Measurements from ENCODE around the gene SLC12A4.
A peak's percentile ranks its signal among the peaks of the same experiment; 100 is the strongest.
"Not testable (repeated sequence)": the region's sequence is repeated elsewhere in the genome, so short reads cannot be mapped to it uniquely, and the experiment has no call there.

SLC12A4 gene

DNA sequence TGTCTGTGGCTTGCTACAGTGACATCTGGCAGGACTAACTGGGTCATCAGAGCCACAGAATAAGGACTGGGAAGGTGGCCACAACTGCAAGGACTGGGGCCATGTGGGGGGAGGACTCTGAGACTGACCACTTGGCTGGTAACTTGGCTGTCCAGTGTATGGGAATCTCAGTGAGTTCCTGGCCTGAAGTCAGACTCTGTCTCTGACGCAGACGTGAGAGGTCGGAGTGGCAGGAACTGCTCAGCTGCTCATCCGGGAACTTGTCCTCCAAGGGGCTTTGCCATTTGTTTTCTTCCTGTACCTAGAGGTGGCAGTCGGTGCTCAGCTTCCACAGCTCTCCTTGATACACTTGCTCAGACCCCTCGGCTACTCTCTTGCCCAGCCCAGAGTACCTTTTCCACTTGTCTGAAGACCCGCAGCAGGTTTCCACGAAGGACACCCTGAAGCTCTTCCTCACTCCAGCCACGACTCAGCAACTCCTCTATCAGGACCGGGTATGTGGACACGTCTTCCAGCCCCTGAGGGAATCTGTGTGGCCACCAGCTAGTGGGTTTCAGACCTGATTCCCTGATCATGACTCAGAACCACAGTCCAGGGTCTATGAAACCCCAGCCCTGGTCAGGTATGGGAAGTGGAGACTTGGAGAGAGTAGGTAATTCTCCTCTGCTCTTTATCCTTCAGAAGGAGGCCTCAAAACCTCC is 19.2 kb upstream of the SLC12A4 start:
- no peak for DNase-seq

DNA sequence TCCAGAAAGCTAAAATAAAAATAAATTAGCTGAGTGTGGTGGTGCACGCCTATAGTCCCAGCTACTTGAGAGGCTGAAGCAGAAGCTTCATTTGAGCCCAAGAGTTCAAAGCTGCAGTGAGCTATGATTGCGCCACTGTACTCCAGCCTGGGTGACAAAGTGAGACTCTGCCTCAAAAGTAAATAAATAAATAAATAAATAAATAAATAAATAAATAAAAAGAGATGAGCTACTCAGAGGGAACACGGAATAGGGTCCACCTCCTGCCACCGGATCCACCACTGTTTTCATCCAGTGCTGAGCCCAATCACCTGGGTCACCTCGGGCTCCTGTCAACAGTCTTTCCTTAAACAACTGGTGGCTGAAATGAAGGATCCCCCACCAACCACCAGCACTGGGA is 18.5 kb upstream of the SLC12A4 start:
- no peak for DNase-seq

DNA sequence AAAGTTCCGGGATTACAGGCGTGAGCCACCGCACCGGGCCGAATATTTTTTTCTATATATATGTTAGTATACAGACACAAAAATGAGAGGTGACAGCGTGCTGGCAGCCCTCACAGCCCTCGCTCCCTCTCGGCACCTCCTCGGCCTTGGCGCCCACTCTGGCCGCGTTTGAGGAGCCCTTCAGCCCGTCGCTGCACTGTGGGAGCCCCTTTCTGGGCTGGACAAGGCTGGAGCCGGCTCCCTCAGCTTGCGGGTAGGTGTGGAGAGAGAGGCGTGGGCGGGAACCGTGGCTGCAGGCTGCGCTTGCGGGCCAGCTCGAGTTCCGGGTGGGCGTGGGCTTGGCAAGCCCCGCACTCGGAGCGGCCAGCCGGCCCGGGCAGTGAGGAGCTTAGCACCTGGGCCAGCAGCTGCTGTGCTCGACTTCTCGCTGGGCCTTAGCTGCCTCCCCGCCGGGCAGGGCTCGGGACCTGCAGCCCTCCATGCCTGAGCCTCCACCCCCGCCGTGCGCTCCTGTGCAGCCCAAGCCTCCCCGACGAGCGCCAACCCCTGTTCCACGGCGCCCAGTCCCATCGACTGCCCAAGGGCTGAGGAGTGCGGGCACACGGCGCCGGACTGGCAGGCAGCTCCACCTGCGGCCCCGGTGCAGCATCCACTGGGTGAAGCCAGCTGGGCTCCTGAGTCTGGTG is 13.7 kb upstream of the SLC12A4 start:
- DNase-seq = no peak

DNA sequence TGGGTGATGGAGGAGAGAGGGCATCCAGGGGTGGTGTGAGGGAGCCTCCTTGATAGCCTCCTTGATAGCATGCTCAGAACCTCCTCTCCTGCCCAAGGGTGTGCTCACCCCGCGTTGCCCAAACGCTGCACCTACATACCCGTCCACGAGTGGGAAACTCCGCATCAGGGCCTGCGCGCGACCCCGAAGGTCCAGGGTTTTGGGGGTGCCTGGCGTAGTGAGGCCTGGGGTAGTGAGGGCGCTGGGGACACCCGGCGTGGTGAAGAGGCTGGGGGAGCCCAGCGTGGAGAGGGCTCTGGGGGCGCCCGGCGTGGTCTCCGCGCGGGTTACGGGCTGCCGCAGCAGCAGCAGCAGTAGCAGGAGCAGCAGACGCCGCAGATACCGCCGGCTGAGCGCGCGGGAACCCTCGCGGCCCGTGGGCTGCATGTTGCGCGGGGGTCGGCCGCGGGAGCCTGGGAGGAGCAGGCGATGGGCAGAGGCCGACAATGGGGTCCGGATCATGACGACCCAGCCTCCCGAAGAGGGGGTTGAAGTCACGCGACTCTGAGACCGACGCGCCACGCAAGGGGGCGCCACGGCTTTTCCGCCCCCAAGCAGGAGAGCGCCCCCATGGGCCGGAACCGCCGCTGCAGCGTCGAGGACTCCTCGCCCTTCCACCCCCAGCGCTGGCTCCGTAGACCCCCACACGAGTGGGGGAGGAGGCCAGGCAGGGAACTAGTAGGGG is 11.7 kb upstream of the SLC12A4 start, which contains the start of gene DPEP3:
DPEP3 (minus strand) TSS at position 545 of the 724 bp plus-strand sequence; CDS start at position 426, 119 bp downstream.
- no peak for DNase-seq

DNA sequence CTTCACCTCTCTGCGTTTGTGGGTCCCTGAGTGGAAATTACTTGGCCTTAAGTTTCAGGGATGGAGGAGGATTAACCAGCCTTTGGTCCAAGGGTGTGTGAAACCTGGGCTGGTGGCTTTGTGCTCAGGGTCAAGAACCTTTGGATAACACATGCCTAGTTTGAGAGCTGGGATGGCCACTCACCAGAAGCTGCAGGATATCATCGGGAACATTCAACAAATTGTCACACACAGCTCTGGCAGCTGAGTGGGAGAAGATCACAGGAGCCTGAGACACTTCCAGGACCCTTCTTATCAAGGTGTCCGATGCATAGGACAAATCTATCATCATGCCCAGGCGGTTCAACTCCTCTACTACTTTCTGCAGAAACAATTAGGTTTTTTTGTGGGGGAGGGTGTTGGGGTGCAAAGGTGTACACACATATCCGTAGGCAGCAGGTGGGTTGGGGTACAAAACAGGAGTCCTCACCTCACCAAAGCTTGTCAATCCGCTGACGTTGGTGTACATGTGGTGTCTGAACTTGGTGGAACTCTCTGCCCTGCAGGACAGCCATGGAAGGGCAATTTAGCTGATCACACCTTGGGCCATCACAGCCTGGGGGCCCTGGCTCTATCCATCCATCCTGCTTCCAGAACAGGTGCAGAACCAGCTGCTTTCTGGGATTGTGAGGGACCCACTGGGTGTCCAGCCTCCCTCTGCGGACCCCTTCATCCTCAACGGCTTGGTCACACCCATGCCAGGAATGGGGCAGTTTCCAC is 9.2 kb upstream of the SLC12A4 start:
- DNase-seq = no peak

DNA sequence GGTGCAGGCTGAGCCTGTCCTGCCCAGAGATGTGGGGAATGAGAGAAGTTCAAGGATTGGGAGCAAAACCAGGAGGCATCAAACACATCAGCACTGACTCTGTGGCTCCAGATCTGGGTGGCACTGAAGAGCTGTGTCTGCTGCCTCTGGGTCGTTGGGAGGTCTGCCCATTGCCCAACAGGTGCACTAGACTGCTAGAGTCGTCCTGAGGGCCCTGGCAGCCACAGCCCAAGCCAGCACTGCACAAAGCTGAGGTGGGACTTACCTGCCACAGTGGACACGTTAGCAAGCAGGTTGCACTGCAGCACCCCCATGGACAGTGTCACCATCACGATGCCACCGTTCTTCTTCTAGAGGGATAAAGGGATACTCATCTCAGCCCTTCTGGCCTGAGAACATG is 8.6 kb upstream of the SLC12A4 start:
- no peak for DNase-seq

DNA sequence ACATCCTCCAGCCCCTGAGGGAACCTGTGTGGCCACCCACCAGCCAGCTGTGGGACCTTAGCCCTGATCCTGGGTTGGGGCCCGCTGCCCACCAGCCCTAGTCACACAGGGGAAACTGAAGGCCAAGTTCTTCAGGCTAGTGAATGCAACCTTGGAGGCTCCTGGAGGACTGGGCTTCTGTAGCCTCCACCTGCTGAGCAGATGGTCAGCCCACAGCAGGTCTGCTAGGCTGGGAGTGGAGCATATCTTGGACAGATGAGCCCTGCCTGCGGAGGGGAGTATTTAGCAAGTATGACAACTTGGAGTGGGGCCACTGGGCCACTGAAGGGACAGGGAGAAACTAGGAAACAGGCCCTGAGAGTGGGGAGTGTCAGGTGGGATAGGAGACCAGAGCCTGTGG is 7.8 kb upstream of the SLC12A4 start:
- DNase-seq = no peak

DNA sequence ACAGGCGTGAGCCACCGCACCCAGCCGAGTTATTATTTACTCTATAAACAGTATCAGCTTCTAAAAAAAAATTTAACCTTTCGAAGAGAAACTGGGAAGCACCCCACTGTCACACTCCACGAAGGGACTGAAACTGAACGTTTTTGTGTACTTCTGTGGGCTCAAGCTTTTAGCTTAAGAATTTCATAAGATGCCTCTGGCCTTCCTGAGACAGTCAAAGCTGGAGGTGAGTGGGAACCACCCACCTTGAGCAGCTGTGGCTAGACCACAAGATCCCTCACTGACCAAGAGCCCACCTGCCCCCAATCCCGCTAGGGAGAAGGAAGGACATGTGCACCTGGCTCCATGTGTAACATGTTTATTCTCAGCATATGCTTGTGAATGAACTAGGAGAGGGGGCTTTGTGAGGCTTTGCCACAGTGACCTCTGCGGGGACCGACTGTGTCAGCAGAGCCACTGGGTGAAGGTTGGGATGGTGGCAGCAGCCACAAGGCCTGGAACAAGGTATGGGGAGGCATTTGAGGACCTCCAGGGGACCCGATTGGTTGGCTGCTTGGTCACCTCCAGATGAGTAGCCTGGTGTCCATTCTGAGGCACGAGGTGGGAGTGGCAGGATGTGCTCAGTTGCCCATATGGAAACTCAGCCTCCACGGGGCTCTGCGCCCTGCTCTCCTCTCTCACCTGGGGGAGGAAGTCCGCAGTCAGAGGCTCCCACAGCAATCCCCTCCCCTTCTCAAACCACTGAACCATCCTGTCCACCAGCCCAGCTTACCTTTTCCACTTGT is 7.1 kb upstream of the SLC12A4 start:
- no peak for DNase-seq

DNA sequence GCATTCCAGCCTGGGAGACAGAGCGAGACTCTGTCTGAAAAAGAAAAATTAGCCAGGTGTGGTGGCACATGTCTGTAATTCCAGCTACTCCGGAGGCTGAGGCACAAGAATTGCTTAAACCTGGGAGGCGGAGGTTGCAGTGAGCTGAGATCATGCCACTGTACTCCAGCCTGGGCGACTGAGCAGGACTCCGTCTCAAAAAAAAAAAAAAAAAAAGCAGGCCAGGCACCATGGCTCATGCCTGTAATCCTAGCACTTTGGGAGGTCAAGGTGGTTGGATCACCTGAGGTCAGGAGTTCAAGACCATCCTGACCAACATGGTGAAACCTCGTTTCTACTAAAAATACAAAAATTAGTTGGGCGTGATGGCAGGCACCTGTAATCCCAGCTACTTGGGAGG is 3.8 kb upstream of the SLC12A4 start:
- DNase-seq = not testable (repeated sequence)

DNA sequence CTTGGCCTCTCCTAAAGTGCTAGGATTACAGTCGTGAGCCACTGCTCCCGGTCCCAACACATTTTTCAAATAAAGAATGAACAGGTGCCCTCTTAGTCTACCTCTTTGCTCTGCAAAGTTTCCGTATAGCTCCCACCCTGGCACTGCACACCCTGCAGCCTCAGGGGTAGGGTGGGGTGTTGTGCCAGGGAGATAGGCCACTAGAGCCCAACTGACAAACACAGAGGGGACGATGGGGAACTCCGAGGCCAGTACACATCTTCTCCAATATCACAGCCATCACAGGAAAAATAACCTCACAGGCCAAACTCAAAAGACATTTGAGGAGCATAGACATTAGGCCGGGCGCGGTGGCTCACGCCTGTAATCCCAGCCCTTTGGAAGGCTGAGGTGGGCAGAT is 2.7 kb upstream of the SLC12A4 start:
- DNase-seq = no peak

DNA sequence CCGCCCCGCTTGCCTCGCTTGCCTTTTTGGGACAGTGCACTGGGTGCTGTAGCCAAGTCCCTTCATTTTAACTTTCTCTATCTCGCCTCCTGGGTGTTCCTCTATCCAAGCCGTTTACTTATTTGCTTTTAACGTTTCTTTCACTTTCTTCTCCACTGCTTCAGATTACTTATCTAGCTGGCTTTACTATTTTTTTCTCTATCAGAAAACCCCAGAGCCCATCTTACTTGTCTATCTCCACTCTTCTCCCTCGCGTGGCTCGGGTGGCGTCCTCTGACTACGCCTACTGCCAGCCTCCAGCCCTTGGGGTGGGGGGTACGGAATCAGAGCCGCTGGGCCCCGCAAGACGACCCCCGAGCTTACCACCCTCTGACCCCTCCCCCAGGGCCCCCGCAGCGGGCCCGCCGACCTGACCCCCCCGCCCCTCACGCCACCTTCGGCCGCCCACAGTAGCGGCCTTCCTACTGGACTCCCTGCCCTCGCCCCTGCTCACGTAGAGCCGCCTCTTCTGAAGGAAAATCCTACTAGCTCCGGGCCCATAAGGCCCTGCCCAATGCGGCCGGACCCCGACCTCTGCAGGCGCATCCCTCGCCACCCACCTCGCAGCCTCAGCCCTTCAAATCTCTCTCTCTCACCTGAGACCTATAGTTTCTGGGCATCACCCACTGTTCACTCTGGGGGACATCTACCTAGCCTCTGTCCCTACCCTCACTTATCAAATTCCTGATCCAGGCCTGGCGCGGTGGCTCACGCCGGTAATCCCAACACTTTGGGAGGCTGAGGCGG is 1.0 kb upstream of the SLC12A4 start:
- no peak for DNase-seq

DNA sequence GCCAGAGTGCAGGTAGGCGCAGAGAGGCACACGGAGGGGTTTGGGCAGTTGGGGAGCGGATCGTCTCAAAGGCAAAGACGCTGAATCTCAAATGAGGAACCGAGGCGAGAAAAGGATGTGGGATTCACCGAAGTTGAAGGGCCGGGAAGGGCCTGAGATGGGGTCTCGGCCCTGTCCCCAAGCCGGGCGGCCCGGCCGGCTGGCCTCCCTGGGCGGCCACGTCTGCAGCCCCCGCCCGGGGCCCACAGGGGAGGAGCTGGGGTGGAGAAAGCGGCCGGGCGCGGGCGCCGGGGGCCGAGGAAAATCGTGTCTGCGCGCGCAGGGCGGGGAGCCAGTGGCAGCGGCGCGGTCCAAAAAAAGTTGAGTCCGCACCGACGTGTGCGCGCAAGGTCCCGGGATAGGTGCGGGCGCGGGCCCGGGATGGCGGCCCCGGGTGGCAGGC is 458 bp downstream of the SLC12A4 start:
- no peak for DNase-seq

DNA sequence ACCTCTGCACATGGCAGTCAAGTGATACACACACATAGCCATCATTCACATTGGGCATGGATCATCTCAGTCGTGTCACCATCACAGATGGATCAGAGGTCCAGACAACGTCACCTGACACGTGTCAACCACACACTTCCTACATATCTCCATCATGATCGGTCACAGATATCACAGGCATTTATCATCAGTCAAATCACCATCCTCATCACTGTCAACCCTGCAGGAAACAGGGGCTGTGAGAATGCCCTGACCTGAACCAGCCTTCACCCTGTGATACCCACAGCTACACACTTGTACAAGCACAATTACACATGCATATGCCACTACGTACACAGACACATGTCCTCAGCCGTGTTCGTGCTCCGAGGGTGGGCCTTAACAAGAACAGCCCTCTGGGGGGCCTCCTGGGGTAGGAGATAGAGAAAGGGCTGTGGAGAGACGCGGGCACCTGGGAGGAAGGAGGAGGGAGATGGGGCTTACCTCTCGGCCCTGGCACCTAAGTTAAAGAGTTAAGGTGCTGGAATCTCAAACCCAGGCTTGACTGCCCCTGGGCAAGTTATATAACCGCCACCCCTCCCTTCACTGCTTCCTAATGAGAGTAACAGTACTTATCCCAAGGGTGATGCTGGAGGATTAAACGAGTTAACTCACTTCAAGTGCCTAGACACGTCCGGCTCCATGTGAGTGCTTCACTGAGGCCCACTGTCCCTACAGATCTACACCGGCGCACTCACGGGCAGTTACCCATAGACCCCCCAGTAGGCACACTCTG is 1.1 kb downstream of the SLC12A4 start:
- no peak for DNase-seq

DNA sequence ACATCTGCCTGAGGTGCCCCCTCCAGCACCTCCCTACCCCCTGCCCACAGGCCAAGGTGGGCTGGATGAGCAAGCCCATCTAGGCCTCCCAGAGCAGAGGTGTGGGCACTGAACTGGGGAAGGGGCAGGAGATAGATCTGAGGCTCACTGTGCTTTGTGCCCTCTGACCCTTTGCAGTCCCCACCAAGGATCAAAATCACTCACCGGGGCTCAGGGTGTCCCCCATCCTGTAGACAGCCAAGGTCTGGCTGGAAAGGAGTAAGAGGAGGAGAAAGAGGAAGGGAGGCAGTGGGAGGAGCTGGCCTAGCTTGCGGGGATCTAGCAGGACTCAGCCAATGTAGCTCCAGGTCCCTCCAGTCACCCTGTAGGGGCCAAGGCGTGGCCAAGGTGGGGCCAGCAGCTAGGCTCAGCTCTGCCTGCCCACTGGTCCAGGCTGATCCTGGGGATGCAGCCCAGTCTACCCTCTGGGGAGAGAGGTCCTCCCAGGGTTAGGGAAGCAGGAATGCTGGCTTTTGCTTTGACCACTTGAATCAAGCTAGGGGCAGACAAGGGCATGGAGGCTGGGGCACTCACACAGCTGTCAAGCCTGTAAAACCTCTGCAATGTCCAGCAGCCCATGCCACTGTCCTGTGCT is 1.8 kb downstream of the SLC12A4 start:
- no peak for DNase-seq

DNA sequence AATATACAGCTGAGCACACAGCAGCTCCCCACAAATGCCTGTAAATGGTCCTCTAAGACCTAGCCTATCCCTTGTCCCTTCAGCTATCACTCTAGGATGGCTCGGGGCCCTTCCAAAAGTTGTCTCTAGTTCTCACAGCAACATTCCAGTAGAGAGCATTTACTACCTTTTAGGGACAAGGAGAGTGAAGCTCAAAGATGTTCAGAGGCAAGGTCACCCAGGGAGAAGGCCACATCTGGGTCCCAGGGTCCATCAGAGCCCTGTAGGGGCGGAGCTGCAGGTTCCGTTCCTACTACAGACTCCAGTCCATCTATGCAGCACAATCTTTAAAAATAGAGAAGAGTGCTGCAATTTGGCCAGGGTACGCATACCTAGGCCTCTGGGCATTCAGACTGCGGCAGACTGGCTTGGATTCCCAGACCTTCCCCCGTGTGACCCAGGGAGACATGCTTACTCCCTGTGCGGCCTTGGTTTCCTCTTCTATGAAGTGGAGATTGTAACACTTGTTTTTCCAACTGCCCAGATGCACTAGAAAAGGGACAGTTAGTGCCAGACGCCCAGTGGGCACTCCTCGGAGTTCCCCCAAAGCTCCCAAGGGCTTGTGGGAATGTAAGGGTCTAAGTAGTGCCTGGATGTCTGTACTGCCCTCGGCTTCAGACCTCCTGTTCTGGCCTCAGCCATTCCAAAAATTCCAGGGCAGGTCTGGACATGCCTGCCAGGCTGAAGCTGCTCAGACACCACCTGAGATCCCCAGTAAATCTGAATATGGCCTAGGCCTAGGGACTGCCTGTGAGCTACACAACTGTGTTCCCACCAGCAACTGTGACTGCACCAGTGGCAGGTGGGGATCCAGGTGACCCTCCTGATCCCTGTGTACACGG is 2.5 kb downstream of the SLC12A4 start:
- DNase-seq = peak in 1 of 3 experiments; percentile 26

DNA sequence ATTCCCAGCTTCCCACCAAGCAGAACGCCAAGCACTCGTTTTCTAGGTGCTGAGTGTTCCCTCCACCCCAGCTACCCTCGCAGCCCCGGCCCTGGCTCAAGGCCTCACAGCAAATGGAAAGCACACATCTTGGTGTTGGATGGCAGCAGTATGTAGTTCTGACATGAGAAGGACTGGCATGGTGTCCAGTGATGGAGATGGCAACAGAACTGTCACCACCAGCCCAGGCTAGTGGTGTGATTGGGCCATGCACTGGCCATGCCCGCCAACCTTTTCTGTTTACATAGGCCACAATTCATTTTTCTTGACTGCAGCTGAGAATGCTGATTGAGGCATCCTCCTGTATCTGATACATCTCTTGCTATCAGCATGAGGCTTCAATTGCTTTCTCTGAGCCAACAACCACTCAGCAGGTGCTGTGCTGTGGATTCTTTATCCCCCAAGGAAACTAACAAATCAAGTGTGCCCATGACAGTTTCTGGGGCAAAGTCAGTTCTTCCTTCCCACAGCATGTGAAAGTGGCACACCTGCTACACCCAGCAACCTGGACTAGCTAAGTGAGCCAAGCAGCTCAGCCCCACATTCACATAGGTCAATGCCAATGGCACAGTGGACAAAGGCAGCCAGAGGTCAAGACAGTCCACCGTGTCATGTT is 3.8 kb downstream of the SLC12A4 start:
- peak in 2 of 3 experiments; percentile 13 to 51 for DNase-seq

DNA sequence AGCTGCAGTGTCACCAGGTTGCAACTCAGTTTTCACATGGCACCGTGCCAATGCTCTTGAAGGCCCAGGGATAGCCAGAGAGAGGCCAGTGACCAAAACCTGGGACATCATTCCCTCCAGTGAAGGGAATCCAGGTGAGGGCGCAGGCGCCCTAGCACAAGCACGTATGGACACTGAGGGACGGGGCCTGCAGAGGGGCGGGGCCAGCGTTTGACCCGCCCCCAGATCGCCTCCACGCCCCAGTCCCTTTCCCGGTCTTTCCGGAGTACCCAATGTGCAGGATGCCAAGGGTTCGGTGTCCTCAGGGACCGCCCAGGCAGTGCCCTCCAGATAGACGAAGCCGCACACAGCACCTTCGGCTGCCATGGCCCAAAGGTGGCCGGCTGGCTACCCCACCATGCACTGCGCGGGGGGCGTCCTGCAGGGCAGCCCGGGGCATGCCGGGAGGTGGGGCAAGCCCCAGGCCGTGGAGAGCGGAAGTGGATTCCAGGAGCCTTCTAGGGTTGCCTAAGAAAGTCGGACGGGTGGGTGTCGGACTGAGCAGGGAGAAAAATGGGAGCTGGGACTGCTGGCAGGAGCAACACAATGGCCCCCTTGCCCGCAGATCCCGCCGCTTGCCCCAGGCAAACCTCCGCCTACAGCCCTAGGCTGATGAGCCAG is 4.6 kb downstream of the SLC12A4 start:
- DNase-seq = peak in 1 of 3 experiments; percentile 20

DNA sequence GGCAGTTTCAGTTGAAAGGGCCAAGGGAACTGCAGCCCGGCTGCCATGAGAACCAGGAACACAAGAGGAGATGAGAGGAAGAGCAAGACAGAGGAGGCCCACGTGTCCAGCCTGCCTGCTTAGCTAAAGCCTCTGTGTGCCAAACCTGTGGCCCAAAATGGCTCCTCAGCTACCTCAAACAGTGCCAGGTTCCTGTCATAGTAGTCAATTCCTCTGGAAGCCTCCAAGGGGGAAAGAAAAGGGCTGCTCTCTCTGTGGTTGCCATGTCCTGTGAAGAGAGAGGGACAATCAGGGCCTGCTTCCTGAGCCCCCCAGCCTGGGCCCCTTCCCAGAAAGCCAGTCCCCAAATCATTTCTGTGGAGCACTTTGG is 5.2 kb downstream of the SLC12A4 start:
- no peak for DNase-seq
